Brain microvascular endothelial cell (primary cell): Measurements from ENCODE around the gene DRC3.

Source experiments
- DNase-seq: peaks from one replicate; pipeline ENCODE4 v3.0.0-alpha.2; 2020
- H3K27ac ChIP-seq: fragments of 250-450 bp; sonication (Bioruptor Pico); 2 replicates; pipeline ENCODE4 v1.5.1; 2020; ENCODE audit warnings: mild to moderate bottlenecking, moderate library complexity
- H3K27me3 ChIP-seq: fragments of 250-450 bp; sonication (Bioruptor Pico); replicated peaks from 2 replicates; pipeline ENCODE4 v1.5.1; 2020; ENCODE audit warnings: mild to moderate bottlenecking
- H3K36me3 ChIP-seq: fragments of 250-450 bp; sonication (Bioruptor Pico); replicated peaks from 2 replicates; pipeline ENCODE4 v1.5.1; 2020; ENCODE audit warnings: mild to moderate bottlenecking
- H3K4me3 ChIP-seq: 2 replicates; pipeline ENCODE4 v1.5.1; 2011; ENCODE audit warnings: low read depth, mild to moderate bottlenecking, control low read depth, low read length, moderate library complexity
- CTCF ChIP-seq: IDR thresholded peaks from 2 replicates; pipeline ENCODE4 v1.5.1; 2011; ENCODE audit warnings: low read depth, mild to moderate bottlenecking, moderate library complexity, low read length, control low read depth, inconsistent platforms; ENCODE audit errors: missing control alignments
- in situ Hi-C: cut with HindIII; loops from 2 replicates; pipeline ENCODE4 v1.10.0; 2017; ENCODE audit warnings: low sequenced_read_pairs, low pct_ligation_motif_present

DRC3 gene

GRCh38 chr17:18043491-18043890, 70.8 kb downstream of the DRC3 start:
- TF ChIP-seq CTCF, result peak; percentile 35
- Histone ChIP-seq H3K36me3 (peaks cover 3% of the 10 kb centered on the region), H3K27me3 (no peaks in the 10 kb centered on the region), H3K4me3 (no peak overlapping the region), H3K27ac (no peak overlapping the region)
- in situ Hi-C loops, result no loop called here
- no peak for DNase-seq

GRCh38 chr17:18044609-18045008, 71.9 kb downstream of the DRC3 start:
- Histone ChIP-seq H3K36me3 (peaks cover 3% of the 10 kb centered on the region), H3K27ac (no peak overlapping the region), H3K27me3 (no peaks in the 10 kb centered on the region), H3K4me3 (no peak overlapping the region)
- TF ChIP-seq CTCF, result no peak
- in situ Hi-C loops, result no loop called here
- no peak for DNase-seq

GRCh38 chr17:18045691-18046350, 73.2 kb downstream of the DRC3 start:
- no peak for DNase-seq
- no peak overlapping the region for H3K4me3 ChIP-seq
- no peak for TF ChIP-seq CTCF
- in situ Hi-C loops, result no loop called here
- no peaks in the 10 kb centered on the region for H3K27me3 ChIP-seq
- no peak overlapping the region for H3K27ac ChIP-seq
- H3K36me3 ChIP-seq, result peaks cover 3% of the 10 kb centered on the region

GRCh38 chr17:18055597-18055996, 82.9 kb downstream of the DRC3 start:
- no peak for DNase-seq
- Histone ChIP-seq H3K4me3 (no peak overlapping the region), H3K36me3 (peaks cover 15% of the 10 kb centered on the region), H3K27ac (no peak overlapping the region), H3K27me3 (no peaks in the 10 kb centered on the region)
- in situ Hi-C loops, result no loop called here
- no peak for TF ChIP-seq CTCF

- Histone ChIP-seq H3K36me3 (peaks cover 15% of the 10 kb centered on the region), H3K27ac (no peak overlapping the region), H3K4me3 (no peak overlapping the region), H3K27me3 (no peaks in the 10 kb centered on the region)
- in situ Hi-C loops, result no loop called here
- no peak for TF ChIP-seq CTCF
- no peak for DNase-seq
Observed at GRCh38 chr17:18056214-18056613, 83.6 kb downstream of the DRC3 start.

GRCh38 chr17:18059283-18059682, 86.6 kb downstream of the DRC3 start:
- in situ Hi-C loops, result no loop called here
- DNase-seq, result no peak
- no peak for TF ChIP-seq CTCF
- no peak overlapping the region for H3K4me3 ChIP-seq
- peaks cover 15% of the 10 kb centered on the region for H3K36me3 ChIP-seq
- no peak overlapping the region for H3K27ac ChIP-seq
- no peaks in the 10 kb centered on the region for H3K27me3 ChIP-seq
